ENCODE data around the gene RPS15. TPM values are rescaled to one million over a fixed set of nuclear protein-coding genes. Genes with fewer than 3 reads are reported as not detected.

The RPS15 gene
- total RNA-seq, 1 donor from 2014 or later: 614 TPM

DNA sequence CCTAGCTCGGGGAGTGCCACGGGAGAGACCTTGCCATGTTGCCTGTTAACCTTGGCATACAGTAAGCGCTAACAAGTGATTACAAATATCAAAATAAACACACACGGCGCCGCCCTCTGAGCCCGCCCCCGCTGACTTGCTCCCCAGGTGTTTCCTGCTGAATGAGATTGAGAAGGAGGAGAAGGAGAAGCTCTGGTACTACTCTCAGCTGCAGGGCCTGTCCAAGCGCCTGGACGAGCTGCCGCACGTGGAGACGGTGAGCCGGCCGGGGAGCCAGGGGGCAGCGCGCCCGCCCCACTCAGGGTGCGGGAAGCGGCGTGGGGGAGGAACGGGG lies 16.8 kb downstream of the RPS15 start:
- DNase-seq (ENCODE audit: low spot score): no peak

DNA sequence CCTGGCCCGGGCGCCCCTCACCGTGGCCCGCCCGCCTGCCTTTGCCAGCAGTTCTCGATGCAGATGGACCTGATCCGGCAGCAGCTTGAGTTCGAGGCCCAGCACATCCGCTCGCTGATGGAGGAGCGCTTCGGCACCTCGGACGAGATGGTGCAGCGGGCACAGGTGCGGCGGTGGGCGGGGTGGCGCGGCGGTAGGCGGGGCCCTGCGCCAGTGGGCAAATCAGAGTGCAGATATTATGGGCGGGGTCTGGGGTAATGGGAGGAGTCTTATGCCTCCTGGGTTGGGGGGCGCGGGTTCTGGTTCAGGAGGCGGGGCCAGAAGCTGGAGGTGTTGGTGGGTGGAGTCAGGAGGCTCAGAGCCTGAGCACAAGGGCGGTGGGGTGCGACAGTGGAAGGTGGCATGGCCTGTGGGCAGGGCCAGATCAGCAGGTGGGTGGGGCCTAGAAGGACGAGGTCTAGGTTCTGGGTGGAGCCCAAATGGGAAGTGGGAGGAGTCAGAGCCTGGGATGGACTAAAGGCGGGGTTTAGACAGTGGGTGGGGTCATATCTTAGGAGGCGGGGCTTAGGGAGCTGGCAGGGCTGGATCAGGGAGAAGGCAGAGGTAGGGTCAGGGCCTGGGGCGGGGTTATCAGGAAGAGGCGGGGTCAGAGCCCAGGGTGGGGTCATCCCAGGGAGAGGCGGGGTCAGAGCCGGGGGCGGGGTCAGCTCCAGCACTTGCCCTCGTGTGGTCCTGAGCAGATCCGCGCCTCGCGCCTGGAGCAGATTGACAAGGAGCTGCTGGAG lies 17.3 kb downstream of the RPS15 start:
- peaks cover 21% of the 10 kb centered on the region for H3K27me3 Mint-ChIP-seq (ENCODE audit: low read depth)
- no peak for DNase-seq (ENCODE audit: low spot score)
- H3K4me3 Mint-ChIP-seq (ENCODE audit: unreplicated experiment): no peak overlapping the region
- H3K4me1 Mint-ChIP-seq (ENCODE audit: low read depth): peaks cover 9% of the 10 kb centered on the region
- TF ChIP-seq, protein P1, sequence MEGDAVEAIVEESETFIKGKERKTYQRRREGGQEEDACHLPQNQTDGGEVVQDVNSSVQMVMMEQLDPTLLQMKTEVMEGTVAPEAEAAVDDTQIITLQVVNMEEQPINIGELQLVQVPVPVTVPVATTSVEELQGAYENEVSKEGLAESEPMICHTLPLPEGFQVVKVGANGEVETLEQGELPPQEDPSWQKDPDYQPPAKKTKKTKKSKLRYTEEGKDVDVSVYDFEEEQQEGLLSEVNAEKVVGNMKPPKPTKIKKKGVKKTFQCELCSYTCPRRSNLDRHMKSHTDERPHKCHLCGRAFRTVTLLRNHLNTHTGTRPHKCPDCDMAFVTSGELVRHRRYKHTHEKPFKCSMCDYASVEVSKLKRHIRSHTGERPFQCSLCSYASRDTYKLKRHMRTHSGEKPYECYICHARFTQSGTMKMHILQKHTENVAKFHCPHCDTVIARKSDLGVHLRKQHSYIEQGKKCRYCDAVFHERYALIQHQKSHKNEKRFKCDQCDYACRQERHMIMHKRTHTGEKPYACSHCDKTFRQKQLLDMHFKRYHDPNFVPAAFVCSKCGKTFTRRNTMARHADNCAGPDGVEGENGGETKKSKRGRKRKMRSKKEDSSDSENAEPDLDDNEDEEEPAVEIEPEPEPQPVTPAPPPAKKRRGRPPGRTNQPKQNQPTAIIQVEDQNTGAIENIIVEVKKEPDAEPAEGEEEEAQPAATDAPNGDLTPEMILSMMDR (IDR thresholded peaks at IDR 0.05): no peak
- peaks cover 6% of the 10 kb centered on the region for H3K36me3 Mint-ChIP-seq (ENCODE audit: low read depth)
- H3K9me3 Mint-ChIP-seq (ENCODE audit: low read depth): no peaks in the 10 kb centered on the region
- no peak overlapping the region for H3K27ac Mint-ChIP-seq (ENCODE audit: unreplicated experiment)

More for the DNA sequence above, 16.8 kb downstream of the RPS15 start:
- Mint-ChIP-seq H3K9me3 (ENCODE audit: low read depth) (no peaks in the 10 kb centered on the region), H3K4me1 (ENCODE audit: low read depth) (peaks cover 9% of the 10 kb centered on the region), H3K36me3 (ENCODE audit: low read depth) (peaks cover 6% of the 10 kb centered on the region), H3K27ac (ENCODE audit: unreplicated experiment) (no peak overlapping the region), H3K27me3 (ENCODE audit: low read depth) (peaks cover 24% of the 10 kb centered on the region), H3K4me3 (ENCODE audit: unreplicated experiment) (no peak overlapping the region)
- TF ChIP-seq, protein P1 (IDR thresholded peaks at IDR 0.05): no peak

DNA sequence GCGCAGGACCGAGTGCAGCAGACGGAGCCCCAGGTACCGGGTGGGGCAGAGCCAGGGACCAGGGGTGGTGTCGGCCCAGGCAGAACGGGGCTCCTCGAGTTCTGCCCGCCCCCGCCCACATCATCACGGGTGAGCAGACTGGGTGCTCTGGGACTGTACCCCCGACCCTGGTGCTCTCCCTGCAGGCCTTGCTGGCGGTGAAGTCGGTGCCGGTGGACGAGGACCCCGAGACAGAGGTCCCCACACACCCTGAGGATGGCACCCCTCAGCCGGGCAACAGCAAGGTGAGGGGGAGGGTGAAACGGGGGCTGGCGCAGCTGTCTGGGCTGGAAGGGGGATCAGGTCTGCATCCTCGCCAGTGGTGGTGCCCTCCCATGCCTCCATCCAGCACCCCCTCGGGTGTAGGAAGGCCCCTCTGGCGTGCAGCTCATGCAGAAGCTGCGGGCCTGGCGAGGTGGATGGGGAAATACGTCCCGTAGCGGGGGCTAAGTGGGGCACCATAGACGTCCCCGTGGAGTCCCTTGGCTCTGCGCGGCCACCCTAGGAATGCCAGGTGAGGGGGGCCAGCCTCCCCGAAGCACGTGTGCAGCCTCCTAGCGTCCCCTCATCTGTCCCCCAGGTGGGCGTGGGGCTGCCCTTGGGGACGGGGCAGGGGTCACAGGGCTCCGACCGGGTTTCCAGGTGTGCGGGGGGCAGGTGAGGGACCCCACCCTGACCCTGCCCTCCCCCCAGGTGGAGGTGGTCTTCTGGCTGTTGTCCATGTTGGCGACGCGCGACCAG lies 18.1 kb downstream of the RPS15 start:
- Mint-ChIP-seq H3K4me3 (ENCODE audit: unreplicated experiment) (no peak overlapping the region), H3K36me3 (ENCODE audit: low read depth) (peaks cover 4% of the 10 kb centered on the region), H3K27ac (ENCODE audit: unreplicated experiment) (no peak overlapping the region), H3K4me1 (ENCODE audit: low read depth) (peaks cover 4% of the 10 kb centered on the region), H3K27me3 (ENCODE audit: low read depth) (peaks cover 13% of the 10 kb centered on the region), H3K9me3 (ENCODE audit: low read depth) (no peaks in the 10 kb centered on the region)
- TF ChIP-seq, protein P1 (IDR thresholded peaks at IDR 0.05): no peak
- no peak for DNase-seq (ENCODE audit: low spot score)

DNA sequence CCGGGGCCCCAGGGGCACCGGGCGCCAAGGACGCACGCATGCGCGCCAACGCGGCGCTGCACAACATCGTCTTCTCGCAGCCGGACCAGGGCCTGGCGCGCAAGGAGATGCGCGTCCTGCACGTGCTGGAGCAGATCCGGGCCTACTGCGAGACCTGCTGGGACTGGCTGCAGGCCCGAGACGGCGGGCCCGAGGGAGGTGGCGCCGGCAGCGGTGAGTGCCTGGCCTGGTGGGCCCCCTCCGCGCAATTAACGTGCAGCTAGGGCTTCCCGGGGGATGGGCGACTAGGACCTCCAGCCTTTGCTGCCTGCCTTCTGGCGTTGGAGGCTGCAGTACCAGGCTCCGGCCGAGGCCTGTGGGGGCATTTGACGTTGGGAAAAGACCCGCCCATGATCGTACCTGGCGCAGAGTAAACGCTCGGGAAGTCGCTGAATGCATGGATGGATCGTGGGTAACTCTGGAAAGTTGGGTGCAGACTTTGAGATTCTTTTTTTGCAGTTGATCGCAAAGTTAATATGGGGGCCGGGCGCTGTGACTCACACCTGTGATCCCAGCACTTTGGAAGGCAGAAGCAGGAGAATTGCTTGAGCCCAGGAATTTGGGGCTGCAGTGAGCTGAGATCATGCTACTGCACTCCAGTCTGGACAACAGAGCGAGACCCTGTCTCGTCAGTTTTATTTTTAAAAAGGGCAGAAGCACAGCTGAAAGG lies 19.0 kb downstream of the RPS15 start:
- TF ChIP-seq, protein P1 (IDR thresholded peaks at IDR 0.05): no peak
- Mint-ChIP-seq H3K27ac (ENCODE audit: unreplicated experiment) (no peak overlapping the region), H3K4me3 (ENCODE audit: unreplicated experiment) (no peak overlapping the region), H3K4me1 (ENCODE audit: low read depth) (peaks cover 4% of the 10 kb centered on the region), H3K36me3 (ENCODE audit: low read depth) (peaks cover 4% of the 10 kb centered on the region), H3K9me3 (ENCODE audit: low read depth) (no peaks in the 10 kb centered on the region), H3K27me3 (ENCODE audit: low read depth) (peaks cover 11% of the 10 kb centered on the region)
- no peak for DNase-seq (ENCODE audit: low spot score)

DNA sequence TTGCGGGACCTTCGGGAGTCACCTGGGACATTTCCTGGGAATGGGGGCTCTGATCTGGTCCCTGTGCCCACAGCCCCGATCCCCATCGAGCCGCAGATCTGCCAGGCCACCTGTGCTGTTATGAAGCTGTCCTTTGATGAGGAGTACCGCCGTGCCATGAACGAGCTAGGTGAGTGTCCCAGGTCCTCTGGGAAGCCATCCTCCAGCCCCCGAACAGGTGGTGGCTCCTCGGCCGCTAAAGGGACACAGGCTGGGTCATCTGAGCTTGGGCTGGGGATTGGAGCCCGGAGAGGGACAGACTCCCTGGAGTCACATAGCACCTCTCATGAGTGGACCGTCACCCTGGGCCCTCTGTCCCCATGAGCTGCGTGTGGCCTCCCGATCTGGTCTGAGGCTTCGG lies 19.7 kb downstream of the RPS15 start:
- Mint-ChIP-seq H3K27ac (ENCODE audit: unreplicated experiment) (no peak overlapping the region), H3K9me3 (ENCODE audit: low read depth) (no peaks in the 10 kb centered on the region), H3K4me3 (ENCODE audit: unreplicated experiment) (no peak overlapping the region), H3K27me3 (ENCODE audit: low read depth) (peaks cover 7% of the 10 kb centered on the region), H3K4me1 (ENCODE audit: low read depth) (peaks cover 4% of the 10 kb centered on the region), H3K36me3 (ENCODE audit: low read depth) (peaks cover 4% of the 10 kb centered on the region)
- DNase-seq (ENCODE audit: low spot score): no peak
- TF ChIP-seq, protein P1 (IDR thresholded peaks at IDR 0.05): no peak

Measured in chondrocyte (in vitro differentiated cells).